Peyer's patch (tissue), 4 donors: Measurements from ENCODE around the gene NKD1.

Experiments used
- POLR2A ChIP-seq, 2 donors: fragments of 450-650 bp; IDR thresholded peaks; one replicate each; pipeline ENCODE4 v1.5.1; 2017; ENCODE audit warnings: antibody characterized with exemption in 2 of 2, mild to moderate bottlenecking in 2 of 2, moderate library complexity in 2 of 2
- TF ChIP-seq, protein P1 (sequence below), 6 experiments: fragments of 450-650 bp in 4 of 6; fragments of 200-600 bp in 2 of 6; sonication (generic) in 1 of 6; IDR thresholded peaks; one replicate each; pipeline ENCODE4 v1.5.1; 2017 to 2019; ENCODE audit warnings: antibody characterized with exemption in 6 of 6, mild to moderate bottlenecking in 3 of 6, moderate library complexity in 1 of 6

DNA sequence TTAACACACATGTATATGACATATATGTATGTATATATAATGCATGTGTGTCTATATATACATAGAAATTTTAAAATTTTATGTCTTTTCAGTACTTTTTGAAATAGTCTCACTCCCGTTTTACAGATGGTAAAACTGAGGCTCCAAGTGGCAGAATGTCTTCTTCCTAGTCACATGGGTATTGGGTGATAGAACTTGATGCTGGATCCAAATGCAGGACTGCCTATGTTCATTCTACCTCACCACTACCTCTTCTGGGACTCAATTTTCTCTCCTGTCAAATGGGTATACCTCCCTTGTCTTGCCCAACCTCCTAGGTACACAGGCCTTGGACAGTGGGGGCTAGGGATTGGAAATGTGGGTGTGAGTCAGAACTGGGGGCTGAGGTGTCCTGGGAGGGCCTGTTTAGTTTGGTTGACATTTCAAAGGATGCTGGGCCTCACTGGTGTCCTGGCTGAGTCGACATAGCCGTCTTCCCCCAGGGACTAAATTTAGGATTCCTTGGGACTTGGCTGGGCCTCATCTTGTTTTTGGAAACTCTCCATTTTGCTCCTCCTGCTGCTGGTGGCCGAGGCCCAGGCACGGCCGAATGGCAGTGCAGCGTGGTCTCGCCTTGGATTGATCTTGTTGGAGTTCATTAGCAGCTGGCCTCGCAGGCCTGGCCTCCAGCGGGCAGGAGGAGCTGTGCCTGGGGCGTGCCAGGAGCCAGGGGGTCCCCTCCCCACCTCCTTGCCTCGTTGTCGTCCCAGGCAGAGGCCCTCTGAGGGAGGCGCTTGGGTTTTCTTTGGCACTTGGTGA is 25.9 kb downstream of the NKD1 start:
- TF ChIP-seq, protein P1, sequence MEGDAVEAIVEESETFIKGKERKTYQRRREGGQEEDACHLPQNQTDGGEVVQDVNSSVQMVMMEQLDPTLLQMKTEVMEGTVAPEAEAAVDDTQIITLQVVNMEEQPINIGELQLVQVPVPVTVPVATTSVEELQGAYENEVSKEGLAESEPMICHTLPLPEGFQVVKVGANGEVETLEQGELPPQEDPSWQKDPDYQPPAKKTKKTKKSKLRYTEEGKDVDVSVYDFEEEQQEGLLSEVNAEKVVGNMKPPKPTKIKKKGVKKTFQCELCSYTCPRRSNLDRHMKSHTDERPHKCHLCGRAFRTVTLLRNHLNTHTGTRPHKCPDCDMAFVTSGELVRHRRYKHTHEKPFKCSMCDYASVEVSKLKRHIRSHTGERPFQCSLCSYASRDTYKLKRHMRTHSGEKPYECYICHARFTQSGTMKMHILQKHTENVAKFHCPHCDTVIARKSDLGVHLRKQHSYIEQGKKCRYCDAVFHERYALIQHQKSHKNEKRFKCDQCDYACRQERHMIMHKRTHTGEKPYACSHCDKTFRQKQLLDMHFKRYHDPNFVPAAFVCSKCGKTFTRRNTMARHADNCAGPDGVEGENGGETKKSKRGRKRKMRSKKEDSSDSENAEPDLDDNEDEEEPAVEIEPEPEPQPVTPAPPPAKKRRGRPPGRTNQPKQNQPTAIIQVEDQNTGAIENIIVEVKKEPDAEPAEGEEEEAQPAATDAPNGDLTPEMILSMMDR (IDR thresholded peaks at IDR 0.05): no peak
- TF ChIP-seq POLR2A (IDR thresholded peaks at IDR 0.05): no peak
